Nucleus accumbens (tissue), 56 donors: ENCODE data around the gene GPR55.

Experiments used
- DNase-seq, 56 donors: peaks; one replicate each; lab custom pipeline; 2025; lab: John Stamatoyannopoulos, UW

The GPR55 gene

GRCh38 chr2:230888824-230889400 is 36.1 kb downstream of the GPR55 start:
- DNase-seq: no peak

GRCh38 chr2:230887342-230887741 is 37.7 kb downstream of the GPR55 start:
- DNase-seq: no peak

- peak in 7 of 56 donors; percentile 12 to 40 (median 29) for DNase-seq
Observed at GRCh38 chr2:230886671-230887071, 38.4 kb downstream of the GPR55 start.

- DNase-seq: peak in 3 of 56 donors; percentile 23 to 55 (median 47)
Observed at GRCh38 chr2:230886206-230886605, 38.8 kb downstream of the GPR55 start.

- peak in 46 of 56 donors; percentile 14 to 94 (median 71) for DNase-seq
Observed at GRCh38 chr2:230885463-230886130, 39.4 kb downstream of the GPR55 start.

GRCh38 chr2:230881840-230882239 is 43.2 kb downstream of the GPR55 start:
- no peak for DNase-seq

- no peak for DNase-seq
Observed at GRCh38 chr2:230879891-230880290, 45.2 kb downstream of the GPR55 start.

- no peak for DNase-seq
Observed at GRCh38 chr2:230879271-230879882, 45.7 kb downstream of the GPR55 start.

- DNase-seq: no peak
Observed at GRCh38 chr2:230878599-230879188, 46.3 kb downstream of the GPR55 start.

GRCh38 chr2:230877759-230878598 is 47.1 kb downstream of the GPR55 start:
- DNase-seq: no peak

GRCh38 chr2:230877116-230877758 is 47.8 kb downstream of the GPR55 start:
- DNase-seq: no peak

GRCh38 chr2:230875347-230876315 is 49.4 kb downstream of the GPR55 start:
- DNase-seq: no peak

- DNase-seq: no peak
Observed at GRCh38 chr2:230874876-230875275, 50.2 kb downstream of the GPR55 start.

GRCh38 chr2:230874456-230874855 is 50.6 kb downstream of the GPR55 start:
- no peak for DNase-seq

GRCh38 chr2:230873661-230874401 is 51.2 kb downstream of the GPR55 start:
- no peak for DNase-seq

- DNase-seq: no peak
Observed at GRCh38 chr2:230872968-230873660, 51.9 kb downstream of the GPR55 start.

GRCh38 chr2:230872151-230872967 is 52.7 kb downstream of the GPR55 start:
- DNase-seq: no peak
